Fibroblast of lung (primary cell): Measurements from ENCODE around the gene PUS7L. TPM values are rescaled to one million over a fixed set of nuclear protein-coding genes. Genes with fewer than 3 reads are reported as not detected.

Source experiments
- DNase-seq, 2 donors: peaks; one replicate each; pipeline versions ENCODE4 v3.0.0 to v3.0.0-alpha.2; 2010; ENCODE audit warnings: low read depth in 2 of 2
- H2AFZ ChIP-seq: 2 replicates; pipeline ENCODE4 v1.5.1; 2012; ENCODE audit warnings: low read length, control low read depth, inconsistent platforms
- H3K27ac ChIP-seq: 2 replicates; pipeline ENCODE4 v1.5.1; 2011; ENCODE audit warnings: low read length, control low read depth; ENCODE audit not compliant: insufficient read depth
- H3K27me3 ChIP-seq: 2 replicates; pipeline ENCODE4 v1.5.1; 2011; ENCODE audit warnings: mild to moderate bottlenecking, low read length; ENCODE audit not compliant: control insufficient read depth, insufficient read depth
- H3K36me3 ChIP-seq: 2 replicates; pipeline ENCODE4 v1.5.1; 2011; ENCODE audit warnings: low read length; ENCODE audit not compliant: control insufficient read depth, insufficient read depth
- H3K4me1 ChIP-seq: 2 replicates; pipeline ENCODE4 v1.5.1; 2011; ENCODE audit warnings: low read length; ENCODE audit not compliant: control insufficient read depth, insufficient read depth; ENCODE audit errors: extremely low read depth
- H3K4me2 ChIP-seq: 2 replicates; pipeline ENCODE4 v1.5.1; 2011; ENCODE audit warnings: low read length, control low read depth; ENCODE audit not compliant: insufficient read depth; ENCODE audit errors: extremely low read depth
- H3K4me3 ChIP-seq, 4 experiments: fragments of 200-600 bp in 1 of 4; sonication (generic) in 1 of 4; replicated peaks in 1 of 4; 2 replicates each; pipeline ENCODE4 v1.5.1; 2011 to 2016; ENCODE audit warnings: low read length in 4 of 4, low read depth in 3 of 4, mild to moderate bottlenecking in 3 of 4, control low read depth in 2 of 4, inconsistent platforms in 1 of 4, mixed read lengths in 1 of 4; ENCODE audit not compliant: insufficient read depth in 1 of 4; ENCODE audit errors: control extremely low read depth in 1 of 4
- H3K79me2 ChIP-seq: 2 replicates; pipeline ENCODE4 v1.5.1; 2012; ENCODE audit warnings: mild to moderate bottlenecking, low read length, inconsistent platforms; ENCODE audit not compliant: control insufficient read depth, insufficient read depth
- H3K9ac ChIP-seq: 2 replicates; pipeline ENCODE4 v1.5.1; 2011; ENCODE audit warnings: mild to moderate bottlenecking, low read length, control low read depth; ENCODE audit not compliant: insufficient read depth
- H3K9me3 ChIP-seq: 2 replicates; pipeline ENCODE4 v1.5.1; 2012; ENCODE audit warnings: low read depth, low read length; ENCODE audit not compliant: control insufficient read depth, insufficient read depth
- H4K20me1 ChIP-seq: 2 replicates; pipeline ENCODE4 v1.5.1; 2011; ENCODE audit warnings: low read length; ENCODE audit not compliant: control insufficient read depth, insufficient read depth; ENCODE audit errors: extremely low read depth
- EZH2 ChIP-seq: IDR thresholded peaks from 2 replicates; pipeline ENCODE4 v1.5.1; 2012; ENCODE audit warnings: low read length, control low read depth, mild to moderate bottlenecking; ENCODE audit errors: missing control alignments
- polyA plus RNA-seq, 2 donors: library from polyadenylated mRNA; depleted of rRNA in 1 of 2; stranded (reverse) in 1 of 2; unstranded in 1 of 2; fragments of >200 nt; gene quantifications; 2 replicates each; pipeline ENCODE4 v1.2.1, GENCODE V29; 2011 to 2012; ENCODE audit warnings: missing spikeins in 1 of 2
- total RNA-seq: library from RNA; depleted of rRNA; stranded (reverse); fragments of >200 nt; gene quantifications from 2 replicates; pipeline ENCODE4 v1.2.1, GENCODE V29; 2014
- TF ChIP-seq, protein P1 (sequence below), 2 donors: IDR thresholded peaks in 1 of 2; conservative IDR thresholded peaks in 1 of 2; 1 replicate in 1 of 2; 2 replicates in 1 of 2; pipeline ENCODE4 v1.5.1; 2011 to 2012; ENCODE audit warnings: low read length in 2 of 2, control low read depth in 1 of 2, inconsistent platforms in 1 of 2, low read depth in 1 of 2, mild to moderate bottlenecking in 1 of 2

The PUS7L gene
- total and polyA plus RNA-seq, 2 donors (not counting 1 experiment from before 2014, with no cell fraction given): 10.9 to 17.0 TPM

GRCh38 chr12:43805860-43806736 lies 47.5 kb upstream of the PUS7L start, which contains the start of gene TWF1:
TWF1 (minus strand) TSS chr12:43806317; CDS start chr12:43806245, 72 bp downstream.
- peak within 1 kb of the TSS; percentile 98 for H3K27ac ChIP-seq
- peak within 1 kb of the TSS; percentile 80 for H2AFZ ChIP-seq
- no peaks in the 10 kb centered on the region for H3K9me3 ChIP-seq
- H3K9ac ChIP-seq: peak within 1 kb of the TSS; percentile 96
- no peaks in the 10 kb centered on the region for H3K27me3 ChIP-seq
- peak; percentile 74 to 80 for DNase-seq
- H3K4me1 ChIP-seq: no peaks in the 10 kb centered on the region
- H3K79me2 ChIP-seq: peaks cover 29% of the 10 kb centered on the region
- peak within 1 kb of the TSS; percentile 98 for H3K4me2 ChIP-seq
- TF ChIP-seq EZH2: no peak
- TF ChIP-seq, protein P1, sequence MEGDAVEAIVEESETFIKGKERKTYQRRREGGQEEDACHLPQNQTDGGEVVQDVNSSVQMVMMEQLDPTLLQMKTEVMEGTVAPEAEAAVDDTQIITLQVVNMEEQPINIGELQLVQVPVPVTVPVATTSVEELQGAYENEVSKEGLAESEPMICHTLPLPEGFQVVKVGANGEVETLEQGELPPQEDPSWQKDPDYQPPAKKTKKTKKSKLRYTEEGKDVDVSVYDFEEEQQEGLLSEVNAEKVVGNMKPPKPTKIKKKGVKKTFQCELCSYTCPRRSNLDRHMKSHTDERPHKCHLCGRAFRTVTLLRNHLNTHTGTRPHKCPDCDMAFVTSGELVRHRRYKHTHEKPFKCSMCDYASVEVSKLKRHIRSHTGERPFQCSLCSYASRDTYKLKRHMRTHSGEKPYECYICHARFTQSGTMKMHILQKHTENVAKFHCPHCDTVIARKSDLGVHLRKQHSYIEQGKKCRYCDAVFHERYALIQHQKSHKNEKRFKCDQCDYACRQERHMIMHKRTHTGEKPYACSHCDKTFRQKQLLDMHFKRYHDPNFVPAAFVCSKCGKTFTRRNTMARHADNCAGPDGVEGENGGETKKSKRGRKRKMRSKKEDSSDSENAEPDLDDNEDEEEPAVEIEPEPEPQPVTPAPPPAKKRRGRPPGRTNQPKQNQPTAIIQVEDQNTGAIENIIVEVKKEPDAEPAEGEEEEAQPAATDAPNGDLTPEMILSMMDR (conservative IDR thresholded peaks at IDR 0.05 in 1 of 2, IDR thresholded peaks at IDR 0.05 in 1 of 2; ENCODE audit: low read depth in 1 of 2, low read length in 2 of 2): peak; percentile 14 to 37
- peaks cover 3% of the 10 kb centered on the region for H3K36me3 ChIP-seq
- no peaks in the 10 kb centered on the region for H4K20me1 ChIP-seq
- peak within 1 kb of the TSS; percentile 79 to 98 (median 96) for H3K4me3 ChIP-seq

DNA sequence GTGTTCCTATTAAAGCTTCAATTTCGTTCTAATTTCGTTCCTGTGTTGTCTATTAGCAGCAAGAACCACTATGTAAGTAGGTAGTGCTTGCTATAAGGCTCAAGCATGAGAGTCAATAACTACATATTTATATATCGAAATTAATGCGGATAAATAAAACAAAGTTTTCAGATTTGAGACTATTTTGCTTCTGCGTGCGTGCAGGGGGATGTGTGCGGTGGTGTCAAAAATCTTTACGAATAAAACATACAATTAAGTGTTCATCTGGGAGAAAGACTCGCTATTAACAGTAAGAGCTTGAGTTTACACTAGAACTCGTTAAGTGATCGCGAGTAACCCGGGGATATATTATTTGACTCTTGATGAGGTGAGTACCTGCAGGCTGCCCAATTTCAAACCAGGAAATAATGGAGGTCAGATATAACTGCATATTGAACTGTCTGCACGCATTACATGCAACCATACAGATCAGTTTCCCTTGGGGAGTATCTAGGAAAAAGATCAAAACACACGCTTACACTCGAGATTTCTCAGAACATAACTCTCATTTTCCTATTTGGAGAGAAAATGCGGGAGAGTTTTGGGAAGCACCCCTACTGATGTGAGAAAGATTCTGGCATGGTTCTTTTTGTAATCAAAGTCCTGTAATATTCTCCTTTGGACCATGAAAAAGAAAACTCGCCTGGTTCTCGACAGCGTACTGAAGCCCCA lies 46.7 kb upstream of the PUS7L start:
- Histone ChIP-seq H3K4me3 (peak overlapping the region; percentile 79 to 98 (median 96)), H3K4me1 (no peaks in the 10 kb centered on the region), H3K79me2 (peaks cover 29% of the 10 kb centered on the region), H3K9me3 (no peaks in the 10 kb centered on the region), H3K27me3 (no peaks in the 10 kb centered on the region), H3K9ac (peak overlapping the region; percentile 96), H2AFZ (peak overlapping the region; percentile 80), H3K27ac (peak overlapping the region; percentile 98), H3K36me3 (peaks cover 5% of the 10 kb centered on the region), H4K20me1 (no peaks in the 10 kb centered on the region), H3K4me2 (peak overlapping the region; percentile 98)
- peak; percentile 9 to 12 for DNase-seq
- TF ChIP-seq EZH2: no peak
- TF ChIP-seq, protein P1 (conservative IDR thresholded peaks at IDR 0.05 in 1 of 2, IDR thresholded peaks at IDR 0.05 in 1 of 2; ENCODE audit: low read depth in 1 of 2, low read length in 2 of 2): no peak

DNA sequence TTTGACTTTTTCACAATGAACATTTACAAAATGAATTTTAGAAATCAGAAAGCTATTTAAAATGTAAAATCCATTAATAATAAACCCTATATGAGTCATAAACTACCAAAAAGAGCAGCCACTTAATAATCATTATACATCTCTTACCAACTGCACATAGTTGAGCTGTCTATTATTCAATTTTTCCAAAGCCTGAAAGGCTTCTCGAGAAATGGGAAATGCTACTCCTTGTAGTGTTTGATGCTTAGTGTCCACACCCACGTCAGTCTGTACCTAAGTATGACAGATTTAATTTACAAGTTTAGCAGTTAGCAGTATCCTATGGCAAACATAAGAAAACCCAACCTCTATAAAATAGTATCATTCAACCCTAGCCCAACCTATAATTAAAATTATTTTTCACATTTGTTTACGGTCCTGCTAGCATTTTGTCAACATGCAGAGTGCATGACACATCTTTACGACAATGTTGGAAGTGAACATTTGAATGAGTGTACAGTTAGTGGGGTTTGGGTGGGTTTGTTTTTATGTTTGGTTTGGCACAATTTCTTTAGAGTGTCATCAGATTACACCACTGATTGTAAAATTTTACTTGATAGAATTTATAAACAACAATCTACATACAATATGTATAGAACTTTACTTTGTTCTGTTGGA lies 39.1 kb upstream of the PUS7L start:
- H3K36me3 ChIP-seq: peaks cover 4% of the 10 kb centered on the region

More for the DNA sequence above, 39.1 kb upstream of the PUS7L start:
- TF ChIP-seq, protein P1 (conservative IDR thresholded peaks at IDR 0.05 in 1 of 2, IDR thresholded peaks at IDR 0.05 in 1 of 2; ENCODE audit: low read depth in 1 of 2, low read length in 2 of 2): no peak
- TF ChIP-seq EZH2: no peak
- no peak overlapping the region for H2AFZ ChIP-seq
- no peaks in the 10 kb centered on the region for H3K27me3 ChIP-seq
- no peaks in the 10 kb centered on the region for H4K20me1 ChIP-seq
- no peak overlapping the region for H3K4me3 ChIP-seq
- no peak overlapping the region for H3K4me2 ChIP-seq
- H3K79me2 ChIP-seq: no peaks in the 10 kb centered on the region
- no peak overlapping the region for H3K27ac ChIP-seq
- no peaks in the 10 kb centered on the region for H3K4me1 ChIP-seq
- DNase-seq: no peak
- H3K9ac ChIP-seq: no peak overlapping the region
- H3K9me3 ChIP-seq: no peaks in the 10 kb centered on the region
